Measurements from ENCODE around the gene AUTS2.

The AUTS2 gene

DNA sequence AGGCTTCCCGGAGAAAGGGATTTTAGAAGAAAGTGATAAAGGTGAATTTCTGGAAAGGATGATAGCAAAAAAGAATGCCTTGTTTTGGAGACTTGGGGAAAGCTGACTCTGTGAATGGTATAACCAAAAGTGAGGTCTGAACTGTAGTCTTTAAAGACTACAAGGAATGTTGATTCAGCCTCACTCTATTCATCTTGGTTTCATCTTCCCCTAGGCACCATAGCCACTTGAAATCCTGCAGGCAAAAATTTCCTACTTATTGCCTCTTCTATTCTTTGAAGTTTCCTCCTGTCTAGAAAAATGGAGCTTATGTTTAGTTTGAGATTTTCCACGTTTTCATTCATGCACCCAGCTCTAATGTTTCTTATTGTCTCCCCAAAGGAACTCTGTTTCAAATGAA lies 518.0 kb downstream of the AUTS2 start:
- no peak for DNase-seq (ENCODE audit: low read depth in 2 of 2)

- DNase-seq (ENCODE audit: low read depth in 2 of 2), result no peak
These were observed 518.6 kb downstream of the AUTS2 start for GRCh38 chr7:70116867-70117266.

DNA sequence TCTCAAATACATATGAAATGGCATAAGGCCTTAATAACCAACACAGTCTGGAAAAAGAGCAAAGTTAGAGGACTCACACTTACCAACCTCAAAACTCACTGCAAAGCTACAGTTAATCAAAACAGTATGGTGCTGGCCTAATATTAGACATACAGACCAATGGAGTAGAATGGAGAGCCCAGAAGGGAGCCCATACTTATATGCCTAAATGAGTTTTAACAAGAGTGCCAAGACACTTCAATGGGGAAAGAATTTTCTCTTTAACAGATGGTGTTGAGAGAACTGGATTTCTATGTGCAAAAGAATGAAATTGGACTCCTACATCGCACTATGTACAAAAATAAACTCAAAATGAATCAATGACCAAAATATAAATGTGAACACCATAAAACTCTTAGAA lies 522.6 kb downstream of the AUTS2 start:
- no peak for DNase-seq (ENCODE audit: low read depth in 2 of 2)

- DNase-seq (ENCODE audit: low read depth in 2 of 2), result no peak
These were observed 533.5 kb downstream of the AUTS2 start for GRCh38 chr7:70131817-70132216.

GRCh38 chr7:70132226-70132851 lies 534.1 kb downstream of the AUTS2 start:
- no peak for DNase-seq (ENCODE audit: low read depth in 2 of 2)

DNA sequence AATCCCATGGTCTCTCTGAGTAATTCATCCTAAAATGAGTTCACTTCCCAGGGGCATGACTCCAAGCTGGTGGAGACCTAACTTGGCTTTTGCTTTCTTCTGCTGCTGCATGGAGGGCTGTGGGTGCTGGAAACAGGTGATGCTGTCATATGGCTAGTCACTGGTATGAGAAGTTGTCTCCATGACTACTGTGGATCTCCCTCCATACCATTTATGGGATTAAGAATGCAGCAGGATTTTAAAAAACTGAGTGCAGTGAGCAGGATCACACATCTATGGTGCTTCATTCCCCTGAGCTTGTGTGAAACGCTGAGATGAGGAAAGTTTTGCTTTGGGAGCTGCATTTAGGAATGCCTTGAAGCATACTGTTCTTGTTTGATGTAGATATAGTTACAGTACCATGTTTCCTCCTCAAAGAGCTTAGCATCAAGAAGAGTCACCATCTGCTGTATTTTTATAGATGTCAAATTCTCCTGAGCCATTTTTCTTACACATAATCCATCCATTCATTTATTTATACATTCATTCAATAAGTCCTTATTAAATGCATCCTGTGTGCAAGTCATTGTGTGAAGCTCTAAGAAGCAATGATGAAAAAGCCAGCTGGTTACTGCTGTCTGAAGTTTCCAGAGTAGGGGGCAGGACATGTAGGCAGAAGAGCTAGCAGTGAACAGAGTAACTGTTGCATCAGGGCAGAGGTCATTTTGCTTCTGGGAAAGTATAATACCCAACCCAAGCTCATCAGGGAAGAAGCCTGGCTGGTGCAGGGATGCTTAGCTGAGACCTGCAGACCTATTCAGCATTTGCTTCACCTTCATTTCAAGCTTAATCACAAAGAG lies 534.8 kb downstream of the AUTS2 start:
- DNase-seq (ENCODE audit: low read depth in 2 of 2), result no peak

- no peak for DNase-seq (ENCODE audit: low read depth in 2 of 2)
These were observed 535.9 kb downstream of the AUTS2 start for GRCh38 chr7:70134029-70134770.

DNA sequence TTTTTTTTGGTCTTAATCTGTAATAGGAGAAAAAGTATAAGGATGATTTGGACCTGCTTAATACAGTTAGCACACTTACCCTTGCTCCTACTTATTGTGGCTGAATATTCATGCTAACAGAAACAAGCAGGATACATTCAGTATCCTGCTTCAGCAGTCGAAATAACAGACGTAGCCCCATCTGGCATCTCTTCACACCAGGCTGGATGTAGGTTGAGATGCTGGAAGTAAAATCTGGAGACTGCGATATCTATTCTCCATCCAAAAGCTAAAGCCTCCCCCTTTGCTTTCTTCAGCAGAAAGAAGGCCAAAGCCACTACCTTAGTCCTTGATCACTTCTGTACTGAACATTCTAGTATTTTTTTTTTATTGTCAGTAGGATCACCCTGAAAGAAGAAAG lies 537.4 kb downstream of the AUTS2 start:
- no peak for DNase-seq (ENCODE audit: low read depth in 2 of 2)

GRCh38 chr7:70137126-70137525 lies 538.9 kb downstream of the AUTS2 start:
- no peak for DNase-seq (ENCODE audit: low read depth in 2 of 2)

- DNase-seq (ENCODE audit: low read depth in 2 of 2), result no peak
These were observed 544.1 kb downstream of the AUTS2 start for GRCh38 chr7:70142247-70142932.

DNA sequence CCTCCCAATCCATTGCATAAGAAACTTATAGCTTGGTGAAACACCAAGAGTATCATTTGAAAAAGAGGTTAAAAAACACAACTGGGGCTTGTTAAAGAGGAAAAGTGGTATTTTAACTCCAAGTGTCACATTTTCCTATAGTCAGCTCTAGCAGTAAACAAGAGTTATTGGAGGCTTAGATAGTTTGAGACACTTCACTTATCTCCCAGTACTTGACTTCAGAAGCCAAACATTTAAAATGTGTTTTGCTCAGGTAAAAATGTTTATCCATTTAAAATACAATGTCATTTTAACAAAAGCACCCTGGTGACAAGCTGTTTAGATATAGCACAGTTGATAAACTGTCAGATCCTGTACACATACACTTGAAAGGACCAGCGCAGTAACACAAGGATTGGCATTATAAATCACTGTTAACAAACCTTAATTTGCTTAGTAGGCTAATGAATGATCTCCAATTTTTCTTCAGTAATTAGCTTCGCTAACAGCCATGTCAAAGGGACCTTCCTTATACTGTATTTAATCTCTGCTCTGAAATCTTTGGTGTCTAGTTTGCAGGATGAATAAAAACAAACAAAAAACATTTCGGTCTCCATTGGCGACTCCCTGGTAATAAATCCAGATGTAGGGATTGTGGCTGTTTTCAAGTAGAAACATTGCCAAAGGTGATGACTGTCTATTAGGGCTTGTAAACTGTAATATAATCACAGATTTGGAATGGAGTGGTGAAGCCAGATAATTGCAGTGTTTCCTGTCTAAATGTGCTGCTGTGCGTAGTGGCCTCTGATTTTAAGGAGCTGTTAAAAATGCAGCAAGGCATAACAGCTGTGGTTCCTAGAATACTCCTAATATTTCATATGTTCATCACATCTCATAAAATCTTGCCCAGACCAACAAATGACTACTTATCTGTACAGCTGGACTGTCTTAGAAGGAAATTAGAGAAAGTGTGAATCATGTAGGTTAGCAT lies 545.1 kb downstream of the AUTS2 start:
- no peak for DNase-seq (ENCODE audit: low read depth in 2 of 2)

DNA sequence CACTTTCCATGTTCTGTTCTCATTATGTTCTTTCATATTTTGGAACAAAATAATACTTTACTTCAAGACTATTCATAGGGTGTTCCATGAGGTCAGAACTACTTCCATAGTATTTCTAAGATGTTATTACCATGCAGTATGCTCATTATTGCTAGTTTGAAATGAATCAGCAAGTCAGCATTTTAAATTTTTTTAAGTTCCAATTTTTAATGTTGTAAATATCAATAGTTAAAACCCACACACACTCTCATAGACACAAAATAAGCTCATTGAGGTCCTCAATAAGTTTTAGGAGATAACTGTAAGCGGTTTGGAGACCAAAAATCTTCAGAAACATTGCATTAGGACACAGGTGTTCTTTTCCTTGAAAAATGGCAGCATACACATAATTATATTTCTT lies 550.7 kb downstream of the AUTS2 start:
- no peak for DNase-seq (ENCODE audit: low read depth in 2 of 2)

GRCh38 chr7:70152313-70152712 lies 554.0 kb downstream of the AUTS2 start:
- no peak for DNase-seq (ENCODE audit: low read depth in 2 of 2)

DNA sequence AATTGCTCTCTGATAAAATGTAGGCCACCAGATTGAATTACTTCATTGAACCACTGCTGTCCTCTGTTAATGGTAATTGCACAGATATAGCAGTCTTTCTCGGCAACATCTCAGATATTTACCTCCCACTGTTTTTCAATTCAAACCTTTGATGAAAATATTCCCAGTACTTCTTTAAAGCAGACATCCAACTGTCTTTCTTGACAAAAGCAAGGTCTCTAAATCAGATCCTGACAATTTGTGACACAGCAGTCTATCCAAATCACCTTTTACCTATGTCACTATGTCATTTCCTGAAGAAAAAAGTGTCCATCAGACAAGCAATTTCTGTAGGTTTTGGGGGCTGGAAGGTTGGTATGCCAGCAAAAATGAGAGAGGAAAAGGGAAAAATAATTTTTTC lies 555.7 kb downstream of the AUTS2 start:
- DNase-seq (ENCODE audit: low read depth in 2 of 2), result no peak

- no peak for DNase-seq (ENCODE audit: low read depth in 2 of 2)
These were observed 556.4 kb downstream of the AUTS2 start for GRCh38 chr7:70154521-70155180.

GRCh38 chr7:70156057-70156456 lies 557.8 kb downstream of the AUTS2 start:
- DNase-seq (ENCODE audit: low read depth in 2 of 2), result no peak

DNA sequence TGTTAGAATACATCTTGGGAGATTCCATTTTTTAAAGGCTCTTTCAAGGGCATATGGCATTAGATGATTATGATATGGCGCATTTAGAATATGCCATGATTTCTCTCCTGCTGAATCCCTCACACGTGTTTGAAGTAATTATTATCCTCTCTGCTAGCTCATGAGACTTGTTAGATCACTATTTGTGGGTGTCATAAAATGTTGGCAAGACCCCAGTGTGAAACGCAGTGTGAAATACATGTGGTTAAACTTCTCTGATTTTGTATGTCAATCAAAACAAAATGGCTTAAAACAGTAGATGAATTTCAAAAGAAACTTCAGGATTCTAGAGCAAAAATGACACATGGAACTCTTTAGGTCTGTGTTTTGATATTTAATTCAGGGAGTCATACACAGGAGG lies 560.8 kb downstream of the AUTS2 start:
- DNase-seq (ENCODE audit: low read depth in 2 of 2), result no peak

GRCh38 chr7:70165477-70166170 lies 567.3 kb downstream of the AUTS2 start:
- DNase-seq (ENCODE audit: low read depth in 2 of 2), result no peak

GRCh38 chr7:70171369-70171920 lies 573.2 kb downstream of the AUTS2 start:
- DNase-seq (ENCODE audit: low read depth in 2 of 2), result no peak

DNA sequence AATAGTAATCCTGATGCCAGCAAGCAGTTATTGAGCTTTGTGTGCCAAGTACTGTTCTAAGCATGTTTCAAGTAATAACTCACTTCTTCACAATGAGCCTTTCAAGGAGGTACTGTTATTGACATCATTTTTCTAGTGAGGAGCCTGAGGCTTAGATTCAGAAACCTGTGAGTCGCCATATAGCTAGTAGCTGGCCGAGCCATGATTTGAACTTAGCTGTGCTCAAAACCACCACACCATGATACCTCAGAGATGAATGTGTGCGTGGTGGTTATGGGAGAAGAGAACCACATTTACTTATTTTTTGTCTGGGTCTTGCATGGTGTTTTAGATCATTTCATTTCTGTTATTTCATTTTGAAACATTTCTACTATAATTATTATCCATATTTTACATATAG lies 578.9 kb downstream of the AUTS2 start:
- no peak for DNase-seq (ENCODE audit: low read depth in 2 of 2)

Data from stimulated activated CD8-positive, alpha-beta memory T cell treated with anti-CD3 and anti-CD28 coated beads, Interleukin-15, amount 100 ng/mL, for 4 hours (primary cell).